HG03097 (cell line): ENCODE data around the gene AVPR1B.
"Not testable (repeated sequence)": the region's sequence is repeated elsewhere in the genome, so short reads cannot be mapped to it uniquely, and the experiment has no call there.

Experiments used
- ATAC-seq: cut with Tn5 transposase; IDR thresholded peaks from one replicate; pipeline ENCODE4 v1.9.1; 2021; ENCODE audit not compliant: unreplicated experiment, low FRiP score

AVPR1B gene

GRCh38 chr1:206082831-206083695, 34.1 kb downstream of the AVPR1B start:
- no peak for ATAC-seq

DNA sequence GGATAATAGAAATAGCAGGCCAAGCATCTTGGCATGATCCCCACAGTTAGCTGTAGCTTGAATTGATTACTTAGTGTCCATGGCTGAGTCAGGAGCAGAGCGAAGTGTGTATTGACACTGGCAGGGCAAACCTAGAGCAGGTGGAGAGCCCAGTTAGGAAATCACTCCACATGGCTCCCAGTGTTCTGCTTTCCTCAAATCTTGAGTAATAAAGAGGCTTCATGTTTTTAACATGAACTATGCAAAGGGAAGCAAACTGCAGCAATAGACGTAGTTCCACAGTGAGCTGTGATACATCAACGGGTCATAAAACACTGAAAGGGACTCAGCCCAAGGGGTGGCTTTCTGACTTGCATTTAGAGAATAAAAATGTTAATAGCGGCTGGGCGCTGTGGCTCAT, 35.3 kb downstream of the AVPR1B start:
- ATAC-seq, result no peak

- no peak for ATAC-seq
Measured at GRCh38 chr1:206080026-206080820, 37.0 kb downstream of the AVPR1B start.

DNA sequence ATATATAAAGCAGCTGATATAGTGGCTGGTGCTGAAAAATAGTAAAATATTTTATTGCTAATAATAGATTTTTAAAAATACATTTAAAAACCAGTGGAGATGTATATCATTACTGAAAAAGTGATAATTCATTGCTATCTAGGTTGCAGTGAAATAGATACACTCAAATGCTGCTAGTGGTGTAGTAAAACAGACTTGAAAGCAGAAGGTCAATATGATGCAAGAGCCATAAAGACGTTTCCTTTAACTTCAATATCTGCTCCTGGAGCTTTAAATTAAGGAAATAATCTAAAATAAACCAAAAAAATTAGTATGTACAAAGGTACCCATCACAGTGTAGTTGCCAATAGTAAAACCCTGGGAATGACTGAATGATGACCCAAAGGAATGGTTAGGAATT, 38.1 kb downstream of the AVPR1B start:
- no peak for ATAC-seq

GRCh38 chr1:206075786-206076755, 41.1 kb downstream of the AVPR1B start:
- no peak for ATAC-seq

DNA sequence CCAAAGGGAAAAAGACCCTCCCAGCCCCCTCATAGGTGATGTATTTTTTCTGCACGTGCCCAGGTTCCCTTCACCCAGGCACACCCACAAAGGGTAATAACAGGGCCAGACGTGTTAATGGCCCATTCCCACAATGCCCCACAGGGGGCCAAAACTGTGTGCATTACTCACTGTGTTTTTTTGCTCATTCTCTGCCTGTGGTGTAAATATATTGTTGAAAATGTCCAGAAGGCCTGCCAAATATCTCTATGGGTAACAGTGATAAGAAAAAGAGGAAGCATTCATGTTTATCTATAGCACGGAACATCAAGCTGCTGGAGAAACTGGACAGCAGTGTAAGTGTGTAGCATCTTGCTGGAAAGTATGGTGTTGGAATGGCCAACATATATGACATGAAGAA, 42.3 kb downstream of the AVPR1B start:
- no peak for ATAC-seq

DNA sequence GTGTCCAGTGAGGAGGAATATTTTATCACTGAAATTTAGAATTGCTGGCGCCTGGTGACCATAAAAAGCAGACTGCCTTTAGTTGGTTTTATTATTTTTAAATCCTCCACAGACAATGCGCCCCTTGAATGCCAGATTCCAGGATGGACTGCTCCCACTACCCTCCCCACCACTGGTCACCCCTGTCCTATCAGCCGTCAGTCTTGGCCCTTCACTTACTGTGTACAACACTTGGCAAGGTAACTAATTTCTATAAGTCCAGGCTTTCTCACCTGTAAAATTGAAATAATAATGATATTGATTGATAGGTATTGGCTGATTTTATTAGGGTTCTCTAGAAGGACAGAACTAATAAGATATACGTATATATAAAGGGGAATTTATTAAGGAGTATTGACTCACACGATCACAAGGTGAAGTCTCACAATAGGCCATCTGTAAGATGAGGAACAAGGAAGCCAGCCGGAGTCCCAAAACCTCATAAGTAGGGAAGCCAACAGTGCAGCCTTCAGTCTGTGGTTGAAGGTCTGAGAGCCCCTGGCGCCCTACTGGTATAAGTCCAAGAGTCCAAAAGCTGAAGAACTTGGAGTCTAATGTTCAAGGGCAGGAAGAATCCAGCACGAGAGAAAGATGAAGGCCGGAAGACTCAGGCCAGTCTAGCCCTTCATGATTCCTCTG, 46.4 kb downstream of the AVPR1B start:
- ATAC-seq, result no peak

DNA sequence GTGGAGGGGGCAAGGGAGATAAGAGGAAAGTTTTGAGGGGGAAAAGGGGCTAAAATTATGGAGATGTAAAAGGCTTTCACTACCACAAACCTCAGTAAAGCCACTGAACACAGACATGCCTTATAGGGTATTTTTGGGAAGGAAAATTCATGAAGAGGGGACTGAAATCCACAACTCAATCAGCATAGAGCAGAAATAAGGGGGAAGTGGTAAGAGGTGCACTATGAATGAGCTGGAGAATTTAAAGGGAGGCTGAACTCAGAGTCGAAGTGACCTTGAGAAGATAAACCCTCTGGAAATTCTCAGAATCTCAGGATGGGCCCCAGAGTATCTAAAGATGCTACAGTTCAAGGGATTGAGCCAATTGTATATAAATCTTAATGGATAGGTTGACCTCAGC, 48.9 kb downstream of the AVPR1B start:
- ATAC-seq, result no peak

- ATAC-seq, result no peak
Measured at GRCh38 chr1:206067486-206068227, 49.5 kb downstream of the AVPR1B start.

DNA sequence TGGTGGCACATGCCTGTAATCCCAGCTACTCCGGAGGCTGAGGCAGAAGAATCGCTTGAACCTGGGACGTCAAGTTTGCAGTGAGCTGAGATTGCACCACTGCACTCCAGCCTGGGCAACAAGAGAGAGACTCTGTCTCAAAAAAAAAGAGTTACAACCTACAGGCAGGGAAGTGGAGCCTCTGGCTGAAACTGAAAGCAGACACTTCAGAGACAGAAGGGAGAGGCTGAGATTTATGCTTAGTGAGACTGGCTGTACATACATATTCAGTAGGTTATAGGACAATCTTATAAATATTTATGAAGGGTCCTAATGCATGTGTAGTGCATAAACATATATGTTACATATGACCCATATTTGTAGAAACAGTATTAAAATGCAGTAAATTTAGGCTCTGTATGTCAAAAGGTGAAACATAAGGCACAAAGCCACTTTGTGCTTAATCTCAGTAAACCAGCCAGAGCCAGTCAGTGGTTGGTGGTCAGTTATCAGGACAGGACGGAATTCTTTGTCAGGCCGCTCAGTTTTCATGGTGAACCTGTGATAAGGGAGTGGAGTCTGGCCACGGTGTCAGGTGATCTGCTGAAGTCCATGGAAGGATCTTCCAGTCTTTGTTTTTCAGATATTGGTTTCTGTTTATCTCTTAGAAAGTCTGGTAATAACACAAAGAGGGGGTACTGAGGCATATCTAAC, 50.6 kb downstream of the AVPR1B start:
- ATAC-seq, result peak; percentile 62

DNA sequence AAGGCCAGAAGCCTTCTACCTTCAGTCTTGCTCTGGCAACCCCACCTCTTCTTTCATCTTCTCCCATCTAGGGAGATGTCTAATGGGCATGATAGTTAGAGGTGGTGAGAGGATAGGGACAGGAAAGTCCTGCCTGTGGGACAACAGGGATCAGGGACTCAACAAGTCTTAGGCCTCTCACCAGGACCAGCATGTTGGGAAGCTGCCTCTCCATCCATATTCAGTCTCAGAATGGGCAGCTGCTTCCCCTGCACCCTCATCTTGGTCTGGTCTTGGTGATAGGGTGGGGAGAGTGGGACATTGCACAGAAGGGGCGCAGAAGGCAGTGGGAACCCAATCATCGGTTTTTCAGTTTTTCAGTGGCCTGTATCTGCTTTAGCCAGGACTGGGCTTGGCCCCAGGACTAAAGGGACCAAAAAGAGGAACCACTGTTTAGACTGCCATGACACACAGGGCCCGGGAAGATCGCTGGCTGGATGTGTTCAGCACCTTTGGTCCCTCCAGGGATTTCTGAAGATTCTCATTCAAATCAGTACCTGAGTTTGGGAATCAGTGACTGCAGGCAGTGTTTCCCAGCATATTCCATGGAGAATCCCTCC, 51.5 kb downstream of the AVPR1B start:
- no peak for ATAC-seq

- not testable (repeated sequence) for ATAC-seq
Measured at GRCh38 chr1:206064501-206064900, 52.7 kb downstream of the AVPR1B start.

DNA sequence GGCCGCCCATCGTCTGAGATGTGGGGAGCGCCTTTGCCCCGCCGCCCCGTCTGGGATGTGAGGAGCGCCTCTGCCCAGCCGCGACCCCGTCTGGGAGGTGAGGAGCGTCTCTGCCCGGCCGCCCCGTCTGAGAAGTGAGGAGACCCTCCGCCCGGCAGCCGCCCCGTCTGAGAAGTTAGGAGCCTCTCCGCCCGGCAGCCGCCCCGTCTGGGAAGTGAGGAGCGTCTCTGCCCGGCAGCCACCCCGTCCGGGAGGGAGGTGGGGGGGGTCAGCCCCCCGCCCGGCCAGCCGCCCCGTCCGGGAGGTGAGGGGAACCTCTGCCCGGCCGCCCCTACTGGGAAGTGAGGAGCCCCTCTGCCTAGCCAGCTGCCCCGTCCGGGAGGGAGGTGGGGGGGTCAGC, 53.2 kb downstream of the AVPR1B start:
- not testable (repeated sequence) for ATAC-seq

- no peak for ATAC-seq
Measured at GRCh38 chr1:206062464-206062863, 54.7 kb downstream of the AVPR1B start.

DNA sequence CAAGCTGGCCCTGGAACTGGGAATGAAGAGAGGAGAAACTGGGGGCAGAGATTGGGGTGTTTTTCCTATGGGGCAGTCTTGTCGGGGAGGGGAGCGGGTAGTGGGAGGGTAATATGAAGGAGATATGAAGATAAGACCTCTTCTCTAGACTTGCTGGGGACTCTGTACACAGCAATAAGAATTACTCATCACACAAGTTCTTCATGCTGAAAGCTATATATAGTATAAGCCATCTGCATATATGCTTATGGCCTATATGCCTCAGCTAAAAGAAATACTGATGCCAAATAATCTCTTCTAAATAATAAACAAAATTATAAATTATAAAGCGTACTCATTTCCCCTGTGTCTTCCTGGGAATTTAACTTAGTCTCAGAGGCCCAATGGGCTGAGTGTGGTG, 56.3 kb downstream of the AVPR1B start:
- ATAC-seq, result no peak
